ENCODE results near the gene PPP2CA.

PPP2CA gene

GRCh38 chr5:134149571-134150303 lies 76.1 kb downstream of the PPP2CA start:
- DNase-seq, result no peak

DNA sequence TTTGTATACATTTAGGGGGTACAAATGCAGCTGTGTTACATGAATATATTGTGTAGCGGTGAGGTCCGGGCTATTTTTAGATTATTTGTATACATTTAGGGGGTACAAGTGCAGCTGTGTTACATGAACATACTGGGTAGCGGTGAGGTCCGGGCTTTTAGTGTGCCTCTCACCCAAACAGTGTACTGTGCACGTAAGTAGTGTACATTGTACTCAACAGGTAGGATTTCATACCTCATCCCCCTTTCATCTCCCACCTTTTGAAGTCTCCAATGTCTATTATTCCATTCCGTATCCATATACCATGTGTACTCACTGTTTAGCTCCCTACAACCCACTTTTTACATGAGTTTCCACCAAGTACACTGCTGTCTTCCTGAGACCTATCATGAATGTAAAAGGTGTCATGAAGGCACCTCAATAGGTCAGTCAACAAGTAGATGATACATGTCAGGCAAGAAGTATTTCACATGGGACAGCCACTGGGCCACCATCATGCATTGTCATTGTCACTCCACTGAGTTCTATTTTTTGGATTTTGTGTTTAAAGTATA lies 76.8 kb downstream of the PPP2CA start:
- no peak for DNase-seq

DNA sequence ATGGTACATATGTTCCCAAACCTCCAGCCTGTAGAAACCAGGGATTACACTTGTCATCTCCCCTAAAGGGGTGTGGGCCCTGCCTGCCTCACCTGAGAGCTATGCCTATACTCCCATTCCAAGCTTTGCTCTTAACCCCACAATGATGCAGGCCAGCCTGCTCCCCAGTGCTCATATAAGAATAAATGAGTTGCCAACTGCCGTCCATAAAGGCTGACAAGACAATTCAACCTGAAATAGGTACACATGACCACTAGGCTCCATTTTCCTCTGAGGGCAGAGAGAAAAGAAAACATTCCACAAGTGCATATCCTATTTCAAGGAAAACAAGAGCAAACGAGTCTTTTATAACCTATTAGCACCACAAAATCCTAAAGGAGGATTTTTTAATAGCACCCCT lies 77.6 kb downstream of the PPP2CA start:
- DNase-seq, result no peak

DNA sequence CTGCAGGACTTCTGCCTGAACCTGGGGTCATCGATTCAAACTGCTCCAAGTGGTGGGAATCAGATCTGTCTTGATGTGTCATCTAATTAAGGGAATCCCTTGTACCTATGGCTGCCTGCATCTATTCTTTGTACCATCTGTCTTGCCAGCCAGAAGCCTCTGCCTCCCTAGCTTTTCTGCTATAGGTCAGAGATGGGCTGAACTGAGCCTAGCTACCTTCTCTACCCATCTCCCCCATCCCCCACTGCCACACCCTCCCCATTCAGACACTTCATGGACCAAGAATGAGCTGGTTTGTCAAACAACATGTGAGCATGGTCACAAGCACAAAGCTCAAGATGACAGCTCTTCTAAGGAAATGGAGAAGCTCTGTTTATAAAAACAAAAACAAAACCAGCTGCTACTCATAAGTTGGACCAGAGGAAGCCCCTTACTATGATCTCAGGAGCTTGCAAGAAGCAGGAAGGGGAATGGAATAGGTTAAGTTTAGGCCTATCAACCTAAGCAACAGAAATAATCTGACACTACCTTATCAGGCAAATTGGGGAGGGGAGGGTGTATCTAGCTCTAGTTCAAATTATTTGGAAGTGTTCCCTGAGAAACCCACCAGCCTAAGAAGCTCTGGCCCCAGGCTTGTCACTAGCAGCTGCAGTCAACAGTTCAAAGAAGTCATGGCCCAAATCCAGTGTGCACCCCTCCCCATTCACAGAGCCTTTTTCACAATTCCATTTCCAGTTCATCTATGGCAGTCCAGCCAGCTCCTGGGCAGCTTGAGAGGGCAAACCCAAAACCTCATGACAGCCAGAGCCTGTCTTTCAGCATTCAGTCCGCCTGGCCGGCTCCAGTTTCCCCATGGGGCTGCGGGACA lies 79.0 kb downstream of the PPP2CA start:
- DNase-seq, result peak in 6 of 56 donors; percentile 22 to 41 (median 30)

GRCh38 chr5:134145779-134146581 lies 79.9 kb downstream of the PPP2CA start:
- peak in 47 of 56 donors; percentile 19 to 87 (median 60) for DNase-seq

GRCh38 chr5:134145041-134145757 lies 80.7 kb downstream of the PPP2CA start:
- no peak for DNase-seq

Measured in nucleus accumbens (tissue), 56 donors.